PC-9 (cell line): ENCODE measurements around the gene HPCA.

Experiments
- EZH2 ChIP-seq: fragments of 200-600 bp; sonication (generic); IDR thresholded peaks from 2 replicates; pipeline ENCODE4 v1.8.0; 2017; ENCODE audit warnings: antibody characterized with exemption, low read depth
- TF ChIP-seq, protein P1 (sequence below): fragments of 200-600 bp; sonication (generic); conservative IDR thresholded peaks from 2 replicates; pipeline ENCODE4 v1.6.1; 2017; ENCODE audit warnings: mixed run types, antibody characterized with exemption, mild to moderate bottlenecking, moderate library complexity

DNA sequence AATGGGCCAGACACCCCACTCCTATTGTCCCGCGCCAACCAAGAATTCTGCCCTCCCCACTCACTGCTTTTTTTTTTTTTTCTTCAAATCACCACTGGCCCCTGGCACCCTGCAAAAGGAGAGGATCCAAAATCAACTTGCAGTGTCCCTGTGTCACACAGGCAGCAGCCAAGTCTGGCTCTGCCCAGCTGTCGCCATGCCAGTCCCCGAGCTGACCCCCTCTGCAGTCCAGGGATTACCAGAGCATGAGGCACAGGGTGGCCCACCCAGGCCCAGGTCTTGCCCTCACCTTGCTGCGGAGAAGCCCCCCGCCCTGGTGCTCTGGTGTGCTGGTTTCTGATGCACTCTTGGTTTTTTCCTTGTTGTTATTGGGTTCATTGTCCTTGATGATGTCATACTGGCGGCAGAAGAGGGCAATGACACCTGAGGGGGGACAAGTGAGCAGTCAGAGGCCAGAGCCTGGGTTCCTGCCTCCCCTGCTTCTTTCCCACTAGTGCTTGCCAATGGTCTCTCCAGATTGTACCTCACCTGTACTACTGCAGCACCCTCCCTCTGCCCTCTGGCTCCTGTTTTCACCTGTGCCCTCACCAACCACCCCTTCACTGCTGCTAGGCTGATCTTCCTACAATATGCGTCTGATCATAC is 21.8 kb upstream of the HPCA start:
- TF ChIP-seq, protein P1, sequence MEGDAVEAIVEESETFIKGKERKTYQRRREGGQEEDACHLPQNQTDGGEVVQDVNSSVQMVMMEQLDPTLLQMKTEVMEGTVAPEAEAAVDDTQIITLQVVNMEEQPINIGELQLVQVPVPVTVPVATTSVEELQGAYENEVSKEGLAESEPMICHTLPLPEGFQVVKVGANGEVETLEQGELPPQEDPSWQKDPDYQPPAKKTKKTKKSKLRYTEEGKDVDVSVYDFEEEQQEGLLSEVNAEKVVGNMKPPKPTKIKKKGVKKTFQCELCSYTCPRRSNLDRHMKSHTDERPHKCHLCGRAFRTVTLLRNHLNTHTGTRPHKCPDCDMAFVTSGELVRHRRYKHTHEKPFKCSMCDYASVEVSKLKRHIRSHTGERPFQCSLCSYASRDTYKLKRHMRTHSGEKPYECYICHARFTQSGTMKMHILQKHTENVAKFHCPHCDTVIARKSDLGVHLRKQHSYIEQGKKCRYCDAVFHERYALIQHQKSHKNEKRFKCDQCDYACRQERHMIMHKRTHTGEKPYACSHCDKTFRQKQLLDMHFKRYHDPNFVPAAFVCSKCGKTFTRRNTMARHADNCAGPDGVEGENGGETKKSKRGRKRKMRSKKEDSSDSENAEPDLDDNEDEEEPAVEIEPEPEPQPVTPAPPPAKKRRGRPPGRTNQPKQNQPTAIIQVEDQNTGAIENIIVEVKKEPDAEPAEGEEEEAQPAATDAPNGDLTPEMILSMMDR = no peak
- no peak for TF ChIP-seq EZH2
